H1 (cell line): ENCODE results near the gene FERMT1. TPM values are rescaled to one million over a fixed set of nuclear protein-coding genes. Genes with fewer than 3 reads are reported as not detected.

Experiments
- CTCF ChIA-PET: fragments of 300-600 bp; sonication (Branson Sonifier 250); formaldehyde crosslinking; loops from one replicate; lab custom pipeline; 2021; ENCODE audit not compliant: partially characterized antibody; lab: Charles Lee
- POLR2A ChIA-PET: fragments of 300-600 bp; sonication (Branson Sonifier 250); formaldehyde crosslinking; loops from one replicate; lab custom pipeline; 2021; ENCODE audit warnings: inconsistent platforms; ENCODE audit not compliant: partially characterized antibody; lab: Charles Lee
- DNase-seq, 2 experiments: peaks; one replicate each; pipeline versions ENCODE4 v3.0.0 to v3.0.0-alpha.2; 2010 to 2022; ENCODE audit warnings: low spot score in 2 of 2, low read depth in 1 of 2, mixed read lengths in 1 of 2
- FAIRE-seq: peaks from 2 replicates; lab custom pipeline; 2011; peaks lifted over from hg19 to GRCh38; lab: Jason Lieb, UNC
- H2AFZ ChIP-seq: 2 replicates; pipeline ENCODE4 v1.8.1; 2012; ENCODE audit warnings: low read length, inconsistent platforms
- H2AK5ac ChIP-seq: 2 replicates; pipeline ENCODE4 v1.6.1; 2013; ENCODE audit warnings: low read depth, low read length
- H2BK120ac ChIP-seq: replicated peaks from 2 replicates; pipeline ENCODE3; 2013; ENCODE audit warnings: low read depth, low read length, inconsistent platforms
- H2BK12ac ChIP-seq: 2 replicates; pipeline ENCODE4 v1.6.1; 2013; ENCODE audit warnings: low read depth, low read length
- H2BK15ac ChIP-seq: 2 replicates; pipeline ENCODE4 v1.6.1; 2013; ENCODE audit warnings: low read length
- H2BK20ac ChIP-seq: 2 replicates; pipeline ENCODE4 v1.6.1; 2013; ENCODE audit warnings: low read length
- H2BK5ac ChIP-seq: 2 replicates; pipeline ENCODE4 v1.6.1; 2013; ENCODE audit warnings: low read depth, low read length
- H3K14ac ChIP-seq: 2 replicates; pipeline ENCODE4 v1.6.1; 2013; ENCODE audit warnings: inconsistent platforms; ENCODE audit not compliant: insufficient read length
- H3K18ac ChIP-seq: 2 replicates; pipeline ENCODE4 v1.6.1; 2013; ENCODE audit warnings: low read length; ENCODE audit errors: extremely low read depth
- H3K23ac ChIP-seq: 2 replicates; pipeline ENCODE4 v1.6.1; 2013; ENCODE audit warnings: inconsistent platforms; ENCODE audit not compliant: insufficient read length
- H3K23me2 ChIP-seq: 2 replicates; pipeline ENCODE4 v1.6.1; 2013; ENCODE audit warnings: low read depth, low read length
- H3K27ac ChIP-seq: 2 replicates; pipeline ENCODE4 v1.6.1; 2011; ENCODE audit warnings: low read depth, low read length, inconsistent platforms
- H3K27me3 ChIP-seq, 4 experiments: replicated peaks in 1 of 4; 1 replicate in 1 of 4; 2 replicates in 3 of 4; pipeline versions ENCODE4 v1.6.1 to v1.8.1; 2011 to 2013; ENCODE audit warnings: low read length in 3 of 4, mild to moderate bottlenecking in 3 of 4, inconsistent platforms in 2 of 4, mixed read lengths in 2 of 4, moderate library complexity in 1 of 4; ENCODE audit not compliant: control insufficient read depth in 3 of 4, insufficient read depth in 3 of 4; ENCODE audit errors: extremely low read depth in 1 of 4
- H3K36me3 ChIP-seq, 4 experiments: 2 replicates each; pipeline versions ENCODE4 v1.6.1 to v1.8.1; 2011 to 2013; ENCODE audit warnings: mild to moderate bottlenecking in 4 of 4, low read length in 3 of 4, moderate library complexity in 2 of 4, control low read depth in 1 of 4, inconsistent platforms in 1 of 4; ENCODE audit not compliant: insufficient read depth in 4 of 4, control insufficient read depth in 2 of 4
- H3K4ac ChIP-seq: replicated peaks from 2 replicates; pipeline ENCODE3; 2013; ENCODE audit warnings: low read length, low read depth, mixed read lengths, inconsistent platforms; ENCODE audit not compliant: insufficient read length
- H3K4me1 ChIP-seq, 4 experiments: replicated peaks in 1 of 4; 1 replicate in 1 of 4; 2 replicates in 3 of 4; pipeline versions ENCODE4 v1.6.1 to v1.8.1; 2011 to 2013; ENCODE audit warnings: low read length in 3 of 4, inconsistent platforms in 2 of 4, mixed read lengths in 1 of 4; ENCODE audit not compliant: insufficient read depth in 4 of 4, control insufficient read depth in 3 of 4
- H3K4me2 ChIP-seq, 2 experiments: 2 replicates each; pipeline versions ENCODE4 v1.6.1 to v1.8.1; 2011 to 2013; ENCODE audit warnings: low read depth in 2 of 2, low read length in 2 of 2, control low read depth in 1 of 2, inconsistent platforms in 1 of 2, mild to moderate bottlenecking in 1 of 2; ENCODE audit not compliant: insufficient read depth in 1 of 2
- H3K4me3 ChIP-seq, 4 experiments: fragments of 200-600, 300-600 bp in 1 of 4; sonication (generic), shearing (Covaris generic), sonication (Bioruptor Twin) in 1 of 4; 2 replicates each; pipeline versions ENCODE4 v1.5.1 to v1.8.1; 2011 to 2016; ENCODE audit warnings: low read length in 4 of 4, low read depth in 3 of 4, control low read depth in 2 of 4, inconsistent platforms in 2 of 4, mild to moderate bottlenecking in 2 of 4, mixed read lengths in 1 of 4, moderate library complexity in 1 of 4; ENCODE audit not compliant: insufficient read depth in 2 of 4; ENCODE audit errors: extremely low read depth in 1 of 4
- H3K56ac ChIP-seq: replicated peaks from 2 replicates; pipeline ENCODE3; 2013; ENCODE audit warnings: low read depth, mild to moderate bottlenecking, mixed read lengths, low read length, inconsistent platforms; ENCODE audit not compliant: insufficient read length
- H3K79me1 ChIP-seq: 2 replicates; pipeline ENCODE4 v1.6.1; 2013; ENCODE audit warnings: low read depth, low read length, control low read depth
- H3K79me2 ChIP-seq, 2 experiments: 2 replicates each; pipeline versions ENCODE4 v1.6.1 to v1.8.1; 2012 to 2013; ENCODE audit warnings: low read length in 2 of 2, mild to moderate bottlenecking in 2 of 2, inconsistent platforms in 1 of 2; ENCODE audit not compliant: insufficient read depth in 2 of 2, control insufficient read depth in 1 of 2
- H3K9ac ChIP-seq, 4 experiments: replicated peaks in 1 of 4; 1 replicate in 1 of 4; 2 replicates in 3 of 4; pipeline versions ENCODE4 v1.6.1 to v1.8.1; 2011 to 2013; ENCODE audit warnings: low read depth in 3 of 4, low read length in 3 of 4, control low read depth in 2 of 4, mild to moderate bottlenecking in 2 of 4, moderate library complexity in 2 of 4, inconsistent platforms in 1 of 4; ENCODE audit errors: extremely low read depth in 1 of 4
- H3K9me3 ChIP-seq, 2 experiments: 2 replicates each; pipeline versions ENCODE4 v1.6.1 to v1.8.1; 2012 to 2013; ENCODE audit warnings: mild to moderate bottlenecking in 2 of 2, moderate library complexity in 2 of 2, control low read depth in 1 of 2, inconsistent platforms in 1 of 2, low read depth in 1 of 2, low read length in 1 of 2, mixed read lengths in 1 of 2; ENCODE audit not compliant: insufficient read depth in 2 of 2
- H4K20me1 ChIP-seq, 2 experiments: replicated peaks in 1 of 2; 2 replicates each; pipeline versions ENCODE3 to v1.8.1; 2011 to 2013; ENCODE audit warnings: inconsistent platforms in 2 of 2, low read length in 2 of 2, mild to moderate bottlenecking in 1 of 2; ENCODE audit not compliant: insufficient read depth in 2 of 2, control insufficient read depth in 1 of 2
- H4K5ac ChIP-seq: 2 replicates; pipeline ENCODE4 v1.6.1; 2013; ENCODE audit warnings: low read length, low read depth, mixed read lengths, inconsistent platforms; ENCODE audit not compliant: insufficient read length
- H4K8ac ChIP-seq: 2 replicates; pipeline ENCODE4 v1.8.0; 2013; ENCODE audit warnings: mild to moderate bottlenecking, moderate library complexity, low read length, inconsistent platforms; ENCODE audit not compliant: insufficient read depth; ENCODE audit errors: extremely low read depth
- H4K91ac ChIP-seq: replicated peaks from 2 replicates; pipeline ENCODE3; 2013; ENCODE audit warnings: low read length, mixed read lengths, inconsistent platforms; ENCODE audit not compliant: insufficient read length
- CBX5 ChIP-seq: fragments of 300-800, 300-1000 bp; sonication (generic); IDR thresholded peaks from 2 replicates; pipeline ENCODE4 v1.7.1; 2016; ENCODE audit warnings: antibody characterized with exemption, low read length, low read depth
- CBX8 ChIP-seq: fragments of 300-800, 300-1000 bp; sonication (generic); IDR thresholded peaks from 2 replicates; pipeline ENCODE4 v1.7.1; 2016; ENCODE audit warnings: low read depth, low read length, borderline replicate concordance
- CTBP2 ChIP-seq: IDR thresholded peaks from 2 replicates; pipeline ENCODE4 v1.7.0; 2011; ENCODE audit warnings: borderline replicate concordance, mild to moderate bottlenecking, moderate library complexity, mixed read lengths, low read length; ENCODE audit not compliant: insufficient read depth, insufficient read length
- CTCF ChIP-seq, 3 experiments: IDR thresholded peaks; 1 replicate in 2 of 3; 2 replicates in 1 of 3; pipeline versions ENCODE4 v1.5.1 to v1.6.1; 2011; ENCODE audit warnings: low read length in 3 of 3, mild to moderate bottlenecking in 3 of 3, inconsistent platforms in 2 of 3, low read depth in 1 of 3, moderate library complexity in 1 of 3; ENCODE audit not compliant: insufficient read depth in 1 of 3; ENCODE audit errors: control extremely low read depth in 1 of 3
- FOSL1 ChIP-seq: IDR thresholded peaks from 2 replicates; pipeline ENCODE4 v1.6.1; 2011; ENCODE audit warnings: mild to moderate bottlenecking, low read depth, low read length, moderate library complexity; ENCODE audit not compliant: insufficient read depth
- GTF2F1 ChIP-seq: IDR thresholded peaks from 2 replicates; pipeline ENCODE4 v1.6.1; 2012; ENCODE audit warnings: low read depth, low read length, improper control_type of control experiment, borderline replicate concordance
- HDAC6 ChIP-seq: IDR thresholded peaks from one replicate; pipeline ENCODE4 v1.7.1; 2012; ENCODE audit warnings: low read depth, mild to moderate bottlenecking, inconsistent platforms, low read length, moderate library complexity
- JUN ChIP-seq: IDR thresholded peaks from 2 replicates; pipeline ENCODE4 v1.6.1; 2011; ENCODE audit warnings: low read depth, mild to moderate bottlenecking, improper control_type of control experiment, low read length
- RAD21 ChIP-seq, 2 experiments: IDR thresholded peaks in 1 of 2; conservative IDR thresholded peaks in 1 of 2; 2 replicates each; pipeline ENCODE4 v1.6.1; 2011; ENCODE audit warnings: low read depth in 2 of 2, low read length in 2 of 2, improper control_type of control experiment in 1 of 2, inconsistent platforms in 1 of 2, mild to moderate bottlenecking in 1 of 2, moderate library complexity in 1 of 2
- RFX5 ChIP-seq: IDR thresholded peaks from 2 replicates; pipeline ENCODE4 v1.6.1; 2011; ENCODE audit warnings: low read depth, low read length, improper control_type of control experiment, borderline replicate concordance
- RXRA ChIP-seq: IDR thresholded peaks from 2 replicates; pipeline ENCODE4 v1.6.1; 2011; ENCODE audit warnings: low read depth, mild to moderate bottlenecking, low read length, moderate library complexity; ENCODE audit not compliant: insufficient read depth
- SIRT6 ChIP-seq: IDR thresholded peaks from one replicate; pipeline ENCODE4 v1.7.1; 2012; ENCODE audit warnings: low read length, inconsistent platforms
- ZNF274 ChIP-seq: IDR thresholded peaks from 2 replicates; pipeline ENCODE4 v1.7.0; 2012; ENCODE audit warnings: low read length, borderline replicate concordance; ENCODE audit errors: extremely low read depth
- polyA plus RNA-seq, 7 experiments: library from polyadenylated mRNA; depleted of rRNA in 3 of 7; stranded (reverse) in 5 of 7; unstranded in 2 of 7; fragments of >200 nt in 5 of 7; fragments of 200-250 nt in 2 of 7; gene quantifications; 1 replicate in 5 of 7; 2 replicates in 1 of 7; 4 replicates in 1 of 7; pipeline versions ENCODE4 v1.2.1 to v1.2.3, GENCODE V29; 2011 to 2013; ENCODE audit warnings: missing spikeins in 2 of 7, mixed read lengths in 2 of 7
- total RNA-seq: library from RNA; stranded (reverse); fragmentation: NEBNext Ultra II Directional; extraction: Animal tissue kit (Norgen Biotek cat#: 25700); gene quantifications from 2 replicates; pipeline ENCODE4 v1.2.1, GENCODE V29; 2021

Gene FERMT1
- total and polyA plus RNA-seq, 2 of the 8 experiments (the other 6 are each of a cell fraction or from before 2014, with no cell fraction given), result 4.2 to 17.8 TPM

- Histone ChIP-seq H3K4me1 (no peaks in the 10 kb centered on the region), H3K36me3 (peaks cover 0 to 13% (median 2%) of the 10 kb centered on the region in 4 experiments; a peak in 4 of 8 replicates), H2BK20ac (no peak overlapping the region), H3K9me3 (no peaks in the 10 kb centered on the region), H2AK5ac (no peak overlapping the region), H2BK120ac (no peak overlapping the region), H3K23ac (no peak overlapping the region), H3K4me2 (no peak overlapping the region), H2BK12ac (no peak overlapping the region), H3K4me3 (no peak overlapping the region), H3K23me2 (no peaks in the 10 kb centered on the region), H4K8ac (no peak overlapping the region), H3K79me1 (no peaks in the 10 kb centered on the region), H3K27ac (no peak overlapping the region), H2AFZ (no peak overlapping the region), H4K91ac (no peak overlapping the region), H3K56ac (no peak overlapping the region), H3K4ac (no peak overlapping the region), H4K5ac (no peak overlapping the region), H3K9ac (no peak overlapping the region), H3K18ac (no peak overlapping the region), H3K27me3 (no peaks in the 10 kb centered on the region), H2BK15ac (no peak overlapping the region), H2BK5ac (no peak overlapping the region), H3K79me2 (no peaks in the 10 kb centered on the region), H4K20me1 (no peaks in the 10 kb centered on the region), H3K14ac (no peak overlapping the region)
- no peak for FAIRE-seq
- ChIA-PET CTCF (no interaction called here), POLR2A (no interaction called here)
- DNase-seq, result no peak
- TF ChIP-seq SIRT6, result no peak
- TF ChIP-seq CTBP2, result no peak
- no peak for TF ChIP-seq GTF2F1
- TF ChIP-seq CTCF (IDR thresholded peaks at IDR 0.05; ENCODE audit: control extremely low read depth in 1 of 3, insufficient read depth in 1 of 3, low read depth in 1 of 3, low read length in 3 of 3), result no peak
- TF ChIP-seq CBX5, result no peak
- no peak for TF ChIP-seq HDAC6
- TF ChIP-seq FOSL1, result no peak
- no peak for TF ChIP-seq JUN
- TF ChIP-seq CBX8, result no peak
- no peak for TF ChIP-seq RXRA
- TF ChIP-seq RAD21 (IDR thresholded peaks at IDR 0.05 in 1 of 2, conservative IDR thresholded peaks at IDR 0.05 in 1 of 2; ENCODE audit: low read depth in 2 of 2, low read length in 2 of 2), result no peak
- TF ChIP-seq ZNF274, result no peak
- no peak for TF ChIP-seq RFX5
These were observed 23.0 kb downstream of the FERMT1 start for GRCh38 chr20:6099819-6100218.
